ENCODE data around the gene SULT1A1.

- TF ChIP-seq REST (IDR thresholded peaks at IDR 0.05; ENCODE audit: insufficient read depth in 1 of 2, low read depth in 2 of 2, low read length in 2 of 2): no peak
- TF ChIP-seq POLR2AphosphoS5 (IDR thresholded peaks at IDR 0.05; ENCODE audit: low read depth, low read length): no peak
- no peak for TF ChIP-seq TAF1 (IDR thresholded peaks at IDR 0.05; ENCODE audit: borderline replicate concordance, insufficient read depth, low read length)
- no peak for TF ChIP-seq SIN3A (IDR thresholded peaks at IDR 0.05; ENCODE audit: borderline replicate concordance, insufficient read depth, low read length)
Observed at GRCh38 chr16:28587386-28587785, 22.5 kb downstream of the SULT1A1 start.
